RWPE2 (cell line): ENCODE results near the gene SNRNP35.
"Not testable (repeated sequence)": the region's sequence is repeated elsewhere in the genome, so short reads cannot be mapped to it uniquely, and the experiment has no call there.

Experiments
- ATAC-seq: fragments of 200-7000 bp; cut with Tn5 transposase; 3 replicates; pipeline ENCODE4 v1.9.1; 2021; ENCODE audit warnings: low read depth
- DNase-seq: peaks from one replicate; pipeline ENCODE4 v3.0.0-alpha.2; 2020; ENCODE audit warnings: low spot score
- H3K27ac ChIP-seq: fragments of 450-650 bp; 2 replicates; pipeline ENCODE4 v1.5.1; 2017; ENCODE audit warnings: mild to moderate bottlenecking; ENCODE audit not compliant: poor library complexity, severe bottlenecking
- H3K27me3 ChIP-seq: fragments of 250-450 bp; sonication (Bioruptor Pico); 2 replicates; pipeline ENCODE4 v1.5.1; 2021; ENCODE audit warnings: mild to moderate bottlenecking, moderate library complexity; ENCODE audit not compliant: insufficient read depth, poor library complexity, severe bottlenecking
- H3K36me3 ChIP-seq: fragments of 250-450 bp; sonication (Bioruptor Pico); 2 replicates; pipeline ENCODE4 v1.5.1; 2020; ENCODE audit warnings: low read depth, mild to moderate bottlenecking, moderate library complexity
- H3K4me1 ChIP-seq: fragments of 250-450 bp; sonication (Bioruptor Pico); 2 replicates; pipeline ENCODE4 v1.5.1; 2021; ENCODE audit warnings: mild to moderate bottlenecking, moderate library complexity; ENCODE audit not compliant: insufficient read depth, poor library complexity, severe bottlenecking
- H3K4me3 ChIP-seq: fragments of 250-450 bp; sonication (Bioruptor Pico); 2 replicates; pipeline ENCODE4 v1.5.1; 2021; ENCODE audit warnings: mild to moderate bottlenecking, moderate library complexity; ENCODE audit not compliant: severe bottlenecking
- H3K9me3 ChIP-seq: fragments of 250-450 bp; sonication (Bioruptor Pico); 2 replicates; pipeline ENCODE4 v1.5.1; 2021; ENCODE audit warnings: mild to moderate bottlenecking, moderate library complexity; ENCODE audit not compliant: severe bottlenecking
- CTCF ChIP-seq: fragments of 450-650 bp; IDR thresholded peaks from one replicate; pipeline ENCODE4 v1.5.1; 2017; ENCODE audit warnings: mild to moderate bottlenecking, moderate library complexity; ENCODE audit not compliant: poor library complexity, severe bottlenecking

The SNRNP35 gene

DNA sequence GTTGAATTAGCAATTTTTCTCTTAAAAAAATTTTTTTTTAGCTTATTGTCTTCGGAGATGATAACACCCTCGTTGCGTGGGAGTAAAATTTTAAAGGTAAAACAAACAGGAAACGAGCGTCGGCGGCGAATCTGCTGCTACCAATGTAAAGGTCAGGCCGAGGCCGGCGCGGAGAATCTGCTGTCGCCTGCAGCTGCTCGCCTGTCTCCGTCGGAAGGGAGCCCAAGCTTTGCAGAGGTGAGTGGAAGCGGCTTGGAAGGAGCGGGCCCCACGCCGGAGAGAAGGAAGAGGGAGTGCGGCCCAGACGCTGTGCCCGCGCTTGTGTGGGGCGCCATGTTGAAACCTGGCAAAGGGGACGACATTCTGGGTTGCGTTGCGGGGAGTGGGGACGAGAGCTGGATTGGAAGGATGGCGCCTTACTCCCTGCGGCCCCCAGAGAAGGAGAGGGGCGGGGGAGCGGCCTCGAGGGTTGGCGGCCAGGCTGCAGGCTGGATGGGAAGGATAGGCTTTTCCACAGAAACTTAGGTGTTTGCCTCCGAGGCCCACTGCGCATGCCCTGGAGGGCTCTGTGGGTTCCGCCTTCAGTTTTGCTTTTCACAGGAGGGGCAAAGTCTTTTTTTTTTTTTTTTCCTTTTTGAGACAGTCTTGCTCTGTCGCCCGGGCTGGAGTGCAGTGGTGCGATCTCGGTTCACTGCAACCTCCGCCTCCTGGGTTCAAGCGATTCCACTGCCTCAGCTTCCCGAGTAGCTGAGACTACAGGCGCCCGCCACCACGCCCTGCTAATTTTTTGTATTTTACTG is at the start of gene SNRNP35:
TSS of gene SNRNP35 (plus strand) at position 160 of the 800 bp plus-strand sequence. CDS start 7,402 bp downstream, outside the sequence.
- peaks cover 4% of the 10 kb centered on the region for H3K4me1 ChIP-seq
- H3K27ac ChIP-seq: peak within 1 kb of the TSS; percentile 88
- peak; percentile 80 for DNase-seq
- H3K9me3 ChIP-seq: no peaks in the 10 kb centered on the region
- no peak for TF ChIP-seq CTCF
- no peaks in the 10 kb centered on the region for H3K27me3 ChIP-seq
- peak within 1 kb of the TSS; percentile 59 for H3K4me3 ChIP-seq
- H3K36me3 ChIP-seq: 0 out of 2 replicates have a peak, but pooled peaks cover 13% of the 10 kb centered on the region
- peak; percentile 80 for ATAC-seq

DNA sequence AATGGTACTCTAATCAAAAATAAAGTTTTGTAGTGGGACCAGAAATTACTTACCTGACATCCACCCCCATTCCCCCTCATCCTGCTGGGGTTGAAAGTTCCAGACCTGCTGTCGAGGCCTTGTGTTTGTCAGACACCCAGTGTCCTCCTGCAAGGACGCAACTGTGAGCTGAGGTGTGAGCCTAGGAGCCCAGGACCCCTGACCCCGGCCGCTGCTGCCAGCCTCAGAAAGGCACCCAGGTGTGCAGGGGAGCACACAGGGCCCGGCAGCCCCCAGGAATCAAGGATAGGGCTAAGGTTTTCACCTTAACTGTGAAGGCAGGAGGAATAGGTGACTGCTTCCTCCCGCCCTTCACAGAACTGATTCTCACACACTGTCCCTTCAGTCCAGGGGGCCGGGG is 49.3 kb upstream of the SNRNP35 start:
- H3K27me3 ChIP-seq, DNase-seq, ATAC-seq, H3K9me3 ChIP-seq, H3K4me3 ChIP-seq, H3K27ac ChIP-seq, H3K4me1 ChIP-seq: not testable (repeated sequence)
- H3K36me3 ChIP-seq: peaks cover 30% of the 10 kb centered on the region

GRCh38 chr12:123409284-123410040 is 48.5 kb upstream of the SNRNP35 start:
- H3K4me1 ChIP-seq, H3K27me3 ChIP-seq, ATAC-seq, DNase-seq, H3K27ac ChIP-seq, H3K4me3 ChIP-seq, H3K9me3 ChIP-seq: not testable (repeated sequence)
- peaks cover 22% of the 10 kb centered on the region for H3K36me3 ChIP-seq

DNA sequence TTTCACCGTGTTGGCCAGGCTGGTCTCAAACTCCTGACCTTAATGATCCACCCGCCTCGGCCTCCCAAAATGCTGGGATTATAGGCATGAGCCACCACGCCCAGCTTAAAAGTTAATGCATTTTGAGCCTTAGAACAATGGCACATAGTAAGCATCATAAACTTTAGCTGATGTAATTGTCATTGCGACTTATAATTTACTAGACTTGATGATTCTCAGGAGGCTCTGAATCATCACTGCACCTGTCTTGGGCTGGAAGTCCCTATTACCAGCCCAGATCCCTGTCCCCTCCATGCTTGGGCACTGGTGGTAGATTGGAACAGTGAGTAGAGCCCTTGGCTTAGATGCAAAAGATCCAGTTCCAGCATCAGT is 47.9 kb upstream of the SNRNP35 start:
- ATAC-seq: no peak
- H3K4me3 ChIP-seq: no peak overlapping the region
- H3K4me1 ChIP-seq: no peaks in the 10 kb centered on the region
- peaks cover 16% of the 10 kb centered on the region for H3K36me3 ChIP-seq
- H3K9me3 ChIP-seq: no peaks in the 10 kb centered on the region
- no peak for TF ChIP-seq CTCF
- H3K27ac ChIP-seq: no peak overlapping the region
- DNase-seq: no peak
- H3K27me3 ChIP-seq: no peaks in the 10 kb centered on the region

- Histone ChIP-seq H3K27me3 (no peaks in the 10 kb centered on the region), H3K4me3 (no peak overlapping the region), H3K27ac (no peak overlapping the region), H3K4me1 (no peaks in the 10 kb centered on the region), H3K9me3 (no peaks in the 10 kb centered on the region), H3K36me3 (0 out of 2 replicates have a peak, but pooled peaks cover 4% of the 10 kb centered on the region)
- DNase-seq: no peak
- TF ChIP-seq CTCF: no peak
- ATAC-seq: no peak
These were observed 36.6 kb upstream of the SNRNP35 start for GRCh38 chr12:123421314-123421713.
